Ovary (tissue), 3 donors: ENCODE data around the gene RSPH1.

Experiments used
- CTCF ChIP-seq, 3 donors: fragments of 450-650 bp in 2 of 3; fragments of 200-600 bp in 1 of 3; IDR thresholded peaks; one replicate each; pipeline versions ENCODE4 v1.5.1 to v1.8.0; 2016 to 2022; ENCODE audit warnings: antibody characterized with exemption in 3 of 3, mild to moderate bottlenecking in 1 of 3
- POLR2A ChIP-seq: fragments of 450-650 bp; IDR thresholded peaks from one replicate; pipeline ENCODE4 v1.6.1; 2017; ENCODE audit warnings: antibody characterized with exemption, mild to moderate bottlenecking, moderate library complexity
- donor health status: DM: no; HTN: no; CAD: no.

GRCh38 chr21:42513151-42513984 is 17.3 kb upstream of the RSPH1 start, which contains the start of gene SLC37A1:
- TF ChIP-seq POLR2A (no peak), CTCF (IDR thresholded peaks at IDR 0.05) (no peak)
